HepG2 (cell line): Measurements from ENCODE around the gene ADAMTSL4. TPM values are rescaled to one million over a fixed set of nuclear protein-coding genes. Genes with fewer than 3 reads are reported as not detected.

ENCODE experiments used
- CC2D1A ChIP-seq: sonication (generic); formaldehyde crosslinking; IDR thresholded peaks from 2 replicates; pipeline ENCODE4 v1.8.1; 2023; ENCODE audit warnings: mild to moderate bottlenecking, missing genetic modification reagents
- CENPT ChIP-seq: sonication (generic); formaldehyde crosslinking; IDR thresholded peaks from 2 replicates; pipeline ENCODE4 v1.8.0; 2022; ENCODE audit warnings: low read depth, mild to moderate bottlenecking, moderate library complexity, missing genetic modification reagents
- CSRNP2 ChIP-seq: sonication (generic); formaldehyde crosslinking; conservative IDR thresholded peaks from 2 replicates; pipeline ENCODE4 v1.8.0; 2022; ENCODE audit warnings: low read depth, missing genetic modification reagents
- HMGA1 ChIP-seq: sonication (generic); formaldehyde crosslinking; conservative IDR thresholded peaks from 2 replicates; pipeline ENCODE4 v1.4.0; 2020; ENCODE audit warnings: missing genetic modification reagents
- MYNN ChIP-seq: sonication (generic); formaldehyde crosslinking; IDR thresholded peaks from 2 replicates; pipeline ENCODE4 v1.4.0; 2020; ENCODE audit warnings: mild to moderate bottlenecking, low read depth, missing genetic modification reagents
- NCOR1 ChIP-seq: fragments of 200-600 bp; sonication (generic); IDR thresholded peaks from 2 replicates; pipeline ENCODE4 v1.7.0; 2017; ENCODE audit warnings: antibody characterized with exemption, low read length, borderline replicate concordance
- RERE ChIP-seq: IDR thresholded peaks from 2 replicates; pipeline ENCODE4 v1.6.1; 2016; ENCODE audit warnings: low read depth, missing genetic modification reagents, missing compliant biosample characterization
- SMYD3 ChIP-seq: sonication (generic); formaldehyde crosslinking; IDR thresholded peaks from 2 replicates; pipeline ENCODE4 v1.8.1; 2023; ENCODE audit warnings: mild to moderate bottlenecking, missing genetic modification reagents
- SNAI1 ChIP-seq: sonication (generic); formaldehyde crosslinking; IDR thresholded peaks from 2 replicates; pipeline ENCODE4 v1.5.0; 2020; ENCODE audit warnings: mild to moderate bottlenecking, missing genetic modification reagents, borderline replicate concordance
- SRSF1 ChIP-seq: fragments of 200-400 bp; formaldehyde crosslinking; optimal IDR thresholded peaks from 2 replicates; pipeline ENCODE3; 2017; ENCODE audit warnings: mild to moderate bottlenecking, low read depth, low read length, moderate library complexity
- YEATS4 ChIP-seq: sonication (generic); formaldehyde crosslinking; IDR thresholded peaks from 2 replicates; pipeline ENCODE4 v1.4.0; 2020; ENCODE audit warnings: missing genetic modification reagents, borderline replicate concordance
- ZBED4 ChIP-seq: sonication (generic); formaldehyde crosslinking; IDR thresholded peaks from 2 replicates; pipeline ENCODE4 v1.4.0; 2020; ENCODE audit warnings: missing genetic modification reagents, borderline replicate concordance
- ZFP1 ChIP-seq: IDR thresholded peaks from 2 replicates; pipeline ENCODE4 v1.6.1; 2016
- ZNF17 ChIP-seq: sonication (generic); formaldehyde crosslinking; IDR thresholded peaks from 2 replicates; pipeline ENCODE4 v1.5.0; 2020; ENCODE audit warnings: mild to moderate bottlenecking, missing genetic modification reagents
- ZNF607 ChIP-seq: sonication (generic); formaldehyde crosslinking; IDR thresholded peaks from 2 replicates; pipeline ENCODE4 v1.5.1; 2020; ENCODE audit warnings: missing genetic modification reagents, mild to moderate bottlenecking, borderline replicate concordance
- ZNF784 ChIP-seq: sonication (generic); formaldehyde crosslinking; IDR thresholded peaks from 2 replicates; pipeline ENCODE4 v1.5.1; 2020; ENCODE audit warnings: missing genetic modification reagents, mild to moderate bottlenecking, borderline replicate concordance
- ZSCAN31 ChIP-seq: sonication (generic); formaldehyde crosslinking; IDR thresholded peaks from 2 replicates; pipeline ENCODE4 v1.5.0; 2020; ENCODE audit warnings: low read depth, mild to moderate bottlenecking, missing genetic modification reagents
- polyA plus RNA-seq, 8 experiments: library from polyadenylated mRNA; depleted of rRNA in 3 of 8; stranded (reverse) in 7 of 8; unstranded in 1 of 8; fragments of >200 nt; fragmentation: Illumina TruSeq in 4 of 8; extraction: Trizol in 4 of 8; gene quantifications; 2 replicates each; pipeline versions ENCODE4 v1.2.1 to v1.2.3, GENCODE V29; 2011 to 2016; ENCODE audit warnings: low read depth in 4 of 8, missing spikeins in 1 of 8, mixed read lengths in 1 of 8; ENCODE audit not compliant: insufficient read depth in 1 of 8
- total RNA-seq, 5 experiments: library from RNA; depleted of rRNA; stranded (reverse); fragments of >200 nt; fragmentation: Illumina TruSeq; extraction: Trizol; gene quantifications; 2 replicates each; pipeline ENCODE4 v1.2.3, GENCODE V29; 2016; ENCODE audit warnings: low read depth in 1 of 5

Gene ADAMTSL4
- total and polyA plus RNA-seq, 2 of the 13 experiments (the other 11 are each of a cell fraction or from before 2014, with no cell fraction given), result 3.9 to 16.4 TPM

GRCh38 chr1:150567717-150568593 lies 18.7 kb downstream of the ADAMTSL4 start (continued):
- TF ChIP-seq ZNF784 (no peak), ZFP1 (CRISPR knock-in tag) (no peak), ZNF607 (CRISPR knock-in tag) (no peak), SRSF1 (no peak), ZSCAN31 (CRISPR knock-in tag) (no peak), SNAI1 (CRISPR knock-in tag) (no peak), RERE (CRISPR knock-in tag) (peak; percentile 48; the same call in 1 of the 2 replicates), ZBED4 (CRISPR knock-in tag) (no peak), YEATS4 (CRISPR knock-in tag) (peak; percentile 51; the same call in 1 of the 2 replicates), ZNF17 (CRISPR knock-in tag) (no peak), MYNN (CRISPR knock-in tag) (no peak), HMGA1 (no peak), CENPT (CRISPR knock-in tag) (no peak), SMYD3 (CRISPR knock-in tag) (no peak), CSRNP2 (CRISPR knock-in tag) (no peak), CC2D1A (CRISPR knock-in tag) (no peak), NCOR1 (no peak)
